GM19351 (cell line): Measurements from ENCODE around the gene TNNT3.

ENCODE experiments used
- ATAC-seq: cut with Tn5 transposase; IDR thresholded peaks from one replicate; pipeline ENCODE4 v1.9.1; 2021; ENCODE audit warnings: mild to moderate bottlenecking, moderate library complexity; ENCODE audit not compliant: unreplicated experiment

TNNT3 gene

GRCh38 chr11:1894759-1895158, 24.7 kb upstream of the TNNT3 start:
- ATAC-seq, result no peak

- ATAC-seq, result no peak
These were observed 23.0 kb upstream of the TNNT3 start for GRCh38 chr11:1896468-1896867.

- ATAC-seq, result no peak
These were observed 22.6 kb upstream of the TNNT3 start for GRCh38 chr11:1896923-1897322.

DNA sequence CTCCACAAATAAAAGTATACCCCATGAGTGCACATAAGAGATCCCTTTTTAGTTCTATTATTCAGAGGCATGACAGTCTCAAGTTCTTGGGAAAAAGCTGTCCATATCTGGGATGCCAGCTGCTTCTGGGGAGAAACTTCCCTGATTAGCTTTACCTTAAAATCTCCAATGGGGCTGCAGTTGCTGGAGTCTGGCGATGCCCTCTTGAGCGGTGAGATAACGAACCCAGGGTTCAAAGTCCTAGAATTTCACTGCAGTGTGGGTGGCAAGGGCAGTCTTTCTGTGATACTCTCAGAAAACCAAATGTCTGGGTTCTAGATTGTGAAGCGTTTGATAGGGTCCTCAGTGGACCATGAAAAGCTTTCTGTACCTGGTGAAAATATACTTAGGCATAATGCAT, 20.4 kb upstream of the TNNT3 start:
- no peak for ATAC-seq

- ATAC-seq, result no peak
These were observed 19.8 kb upstream of the TNNT3 start for GRCh38 chr11:1899686-1900085.

- no peak for ATAC-seq
These were observed 13.3 kb upstream of the TNNT3 start for GRCh38 chr11:1906181-1906580.

DNA sequence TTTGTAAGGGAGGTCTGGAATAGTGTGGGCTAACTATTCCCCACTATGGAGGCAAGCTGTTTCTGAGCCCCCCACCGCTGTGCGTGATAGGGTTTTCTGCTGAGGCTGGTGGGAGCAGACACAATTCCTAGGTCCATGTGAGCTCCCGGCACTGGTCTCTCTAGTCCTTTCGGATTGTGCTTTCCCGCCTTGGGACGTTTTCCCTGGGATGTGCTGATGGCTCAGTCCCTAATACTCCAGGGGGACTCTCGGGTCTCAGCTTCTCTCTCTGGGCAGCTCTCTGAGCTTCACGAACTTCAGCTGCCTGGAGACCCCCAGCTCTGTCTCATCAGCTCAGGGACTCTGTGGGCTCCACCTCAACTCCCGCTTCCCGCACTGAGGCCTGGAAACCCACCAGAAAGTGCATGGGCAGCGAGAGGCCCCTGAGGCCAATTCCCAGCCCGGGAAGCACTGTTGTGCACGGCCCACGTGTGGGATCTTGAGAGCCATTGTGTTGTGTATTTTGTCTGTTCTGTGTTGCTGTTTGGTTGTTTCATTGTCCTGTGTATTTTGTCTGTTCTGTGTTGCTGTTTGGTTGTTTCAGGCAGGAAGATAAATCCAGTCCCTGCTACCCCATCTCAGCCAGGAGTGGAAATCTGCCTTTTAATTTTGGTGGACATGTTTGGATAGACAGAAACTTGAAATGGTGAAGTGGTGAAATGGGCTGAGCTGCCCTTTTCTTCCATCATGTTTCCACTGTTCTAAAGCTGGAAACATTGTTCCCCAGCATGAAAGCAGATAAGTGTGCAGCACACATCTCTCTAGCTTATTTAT, 12.7 kb upstream of the TNNT3 start:
- no peak for ATAC-seq

GRCh38 chr11:1908618-1909017, 10.9 kb upstream of the TNNT3 start:
- ATAC-seq, result no peak

GRCh38 chr11:1909524-1909923, 10.0 kb upstream of the TNNT3 start:
- ATAC-seq, result no peak

DNA sequence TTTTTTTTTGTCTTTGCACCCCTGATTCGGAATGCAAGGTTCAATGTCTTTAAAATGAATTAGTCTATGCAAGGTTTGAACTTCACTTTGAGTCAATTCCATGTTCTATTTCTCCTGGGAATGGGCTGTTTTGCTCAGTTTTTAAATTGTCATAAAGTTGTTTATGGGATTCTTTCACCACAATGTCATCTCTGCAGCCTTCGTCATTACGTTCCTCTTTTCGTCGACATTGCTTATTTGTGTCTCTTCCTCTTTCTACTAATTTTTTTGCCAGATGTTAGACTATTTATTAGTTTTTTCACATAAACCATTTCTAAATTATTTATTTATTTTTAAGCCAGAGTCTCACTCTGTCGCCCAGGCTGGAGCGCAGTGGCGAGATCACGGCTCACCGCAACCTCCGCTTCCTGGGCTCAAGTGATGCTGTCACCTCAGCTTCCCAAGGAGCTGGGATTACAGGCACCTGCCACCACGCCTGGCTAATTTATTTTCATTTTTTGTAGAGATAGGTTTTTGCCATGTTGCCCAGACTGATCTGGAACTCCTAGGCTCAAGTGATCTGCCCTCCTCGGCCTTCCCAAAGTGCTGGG, 7.1 kb upstream of the TNNT3 start:
- no peak for ATAC-seq

GRCh38 chr11:1913271-1914060, 6.0 kb upstream of the TNNT3 start:
- no peak for ATAC-seq

DNA sequence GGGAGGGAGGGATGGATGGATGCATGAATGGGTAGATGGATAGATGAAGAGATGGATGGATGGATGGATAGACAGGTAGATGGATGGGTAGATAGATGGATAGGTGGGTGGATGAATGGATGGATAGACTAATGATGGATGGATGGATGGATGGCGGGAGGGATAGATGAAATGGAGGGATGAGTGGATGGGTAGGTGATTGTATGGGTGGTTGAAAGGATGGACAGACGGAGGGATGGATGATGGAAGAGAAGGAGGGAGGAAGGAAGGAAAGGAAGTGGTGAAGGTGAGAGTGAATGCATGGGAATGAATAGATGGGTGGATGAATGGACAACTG, 3.7 kb upstream of the TNNT3 start:
- no peak for ATAC-seq

GRCh38 chr11:1916132-1916985, 3.1 kb upstream of the TNNT3 start:
- peak; percentile 47 for ATAC-seq

- ATAC-seq, result no peak
These were observed 2.4 kb upstream of the TNNT3 start for GRCh38 chr11:1916986-1917522.

DNA sequence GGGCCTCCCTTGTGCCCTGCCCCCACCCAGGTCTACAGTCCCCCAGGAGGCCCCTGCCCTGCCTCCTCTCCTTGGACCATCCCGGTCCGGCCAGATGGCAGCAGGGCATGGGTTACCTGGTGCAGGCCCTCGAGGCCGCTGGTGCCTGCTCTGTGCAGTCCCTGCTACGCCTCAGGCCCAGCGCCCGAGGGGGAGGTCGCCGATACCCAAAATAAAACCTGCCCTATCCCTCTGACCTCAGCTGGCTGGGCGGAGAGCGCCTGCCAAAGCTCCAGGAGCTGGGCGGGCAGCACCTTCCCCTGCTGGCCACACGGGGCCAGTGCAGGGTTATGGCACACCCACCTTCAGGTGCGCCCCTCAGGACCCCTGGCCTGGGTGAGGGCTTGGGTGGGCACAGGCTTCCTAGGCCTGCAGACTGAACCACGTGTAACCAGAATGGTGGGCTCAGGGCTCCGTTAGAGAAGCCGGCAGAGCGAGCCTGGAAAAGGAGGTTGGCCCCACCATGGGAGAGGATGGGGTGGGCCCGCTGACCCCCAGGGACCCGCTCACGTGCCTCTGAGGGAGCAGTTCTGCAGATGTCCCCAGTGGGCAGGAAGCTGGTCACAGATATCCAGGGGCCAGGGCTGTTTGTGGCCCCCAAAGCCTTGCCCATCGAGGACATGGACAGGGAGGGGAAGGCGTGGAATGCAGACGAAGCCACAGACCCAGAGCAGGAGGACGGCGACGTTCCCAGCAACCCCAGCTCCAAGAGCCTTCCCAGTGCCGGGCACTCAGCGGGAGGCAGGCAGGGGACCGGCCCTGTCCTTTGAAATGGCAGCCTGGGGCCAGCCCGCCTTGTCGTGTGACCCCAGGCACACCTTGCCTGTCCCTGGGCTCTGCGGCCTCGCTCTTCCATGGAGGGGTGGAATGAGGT, 1.7 kb upstream of the TNNT3 start:
- ATAC-seq, result no peak

DNA sequence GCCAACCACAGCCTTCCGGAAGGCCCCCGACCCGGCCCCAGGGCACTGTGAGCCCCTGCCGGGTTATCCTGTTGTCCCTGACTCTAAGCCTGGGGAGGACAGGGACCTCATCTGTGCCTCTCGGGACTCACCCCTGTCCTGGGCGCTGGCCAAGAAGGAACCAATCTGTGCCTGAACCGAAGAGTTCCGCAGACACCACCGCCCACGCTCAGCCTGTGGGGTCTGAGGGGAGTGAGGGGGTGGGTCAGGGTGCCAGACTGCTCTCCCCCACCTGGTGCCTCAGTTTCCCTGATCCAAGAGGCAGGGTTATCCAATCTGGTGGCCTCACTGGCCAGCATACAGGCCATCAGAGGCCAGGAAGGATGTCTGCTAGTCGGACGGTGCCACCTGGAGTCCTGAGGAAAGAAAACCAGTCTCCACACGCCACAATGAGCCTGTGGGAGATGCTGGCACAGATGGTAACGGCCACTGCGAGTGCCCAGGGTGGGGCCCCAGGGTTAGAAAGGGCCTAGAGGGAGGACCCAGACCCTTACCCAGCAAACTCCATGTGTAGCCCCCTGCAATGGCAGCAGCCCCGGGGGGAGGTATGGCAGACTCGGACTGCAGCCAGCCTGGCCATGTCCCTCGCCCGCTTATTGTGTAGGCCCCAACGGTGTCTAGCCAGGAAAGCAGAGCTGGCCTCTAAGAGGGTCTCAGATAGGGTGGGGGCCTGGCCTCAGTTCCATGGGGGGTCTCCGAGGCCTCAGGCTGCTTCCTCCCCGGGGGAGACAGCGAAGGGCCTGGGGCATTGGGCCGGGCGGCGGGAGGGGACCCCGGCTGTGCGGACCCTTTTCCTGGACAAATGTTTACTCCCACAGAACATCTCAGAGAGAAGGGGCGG, 827 bp upstream of the TNNT3 start:
- no peak for ATAC-seq

- ATAC-seq, result no peak
These were observed 815 bp downstream of the TNNT3 start for GRCh38 chr11:1920128-1920908.
